ENCODE results near the gene NDST1. TPM values are rescaled to one million over a fixed set of nuclear protein-coding genes. Genes with fewer than 3 reads are reported as not detected.

NDST1 gene
- total RNA-seq, 6 experiments from 2014 or later, result 38.1 to 97.5 (median 76.0) TPM

GRCh38 chr5:150488519-150489359, 19.2 kb upstream of the NDST1 start:
- H3K4me3 ChIP-seq, result peak overlapping the region; percentile 20 to 97 (median 94)
- DNase-seq (peak; percentile 58 to 89 (median 83)), ATAC-seq (peak; percentile 11 to 43 (median 39))
- peaks cover 0 to 60% (median 30%) of the 10 kb centered on the region in 4 donors for H3K4me1 ChIP-seq
- H3K36me3 ChIP-seq, result peaks cover 0 to 16% (median 8%) of the 10 kb centered on the region in 4 donors
- peak overlapping the region; percentile 99 to 100 (median 100) for H3K27ac ChIP-seq
- no peak for TF ChIP-seq POLR2A (IDR thresholded peaks at IDR 0.05)
- TF ChIP-seq CTCF (IDR thresholded peaks at IDR 0.05), result no peak
- intact Hi-C loops (cut with DNase I), result loop anchor here in 1 of 2 donors (5.0 kb wide), 1 partner anchor 34 kb away; no protein-coding TSS in a partner anchor
- H3K9me3 ChIP-seq, result no peaks in the 10 kb centered on the region
- no peaks in the 10 kb centered on the region for H3K27me3 ChIP-seq
- WGBS (ENCODE audit: insufficient coverage, low coverage, low lambda C conversion rate, missing lambda C conversion rate), result 13% methylated on average over 11 of the region's 11 CpGs

- no peaks in the 10 kb centered on the region for H3K9me3 ChIP-seq
- TF ChIP-seq POLR2A (IDR thresholded peaks at IDR 0.05) (no peak), CTCF (IDR thresholded peaks at IDR 0.05) (no peak)
- 37% methylated on average over 8 of the region's 9 CpGs for WGBS (ENCODE audit: insufficient coverage, low coverage, low lambda C conversion rate, missing lambda C conversion rate)
- peaks cover 0 to 59% (median 29%) of the 10 kb centered on the region in 4 donors for H3K4me1 ChIP-seq
- DNase-seq (no peak), ATAC-seq (no peak)
- peak overlapping the region; percentile 99 to 100 (median 100) for H3K27ac ChIP-seq
- H3K36me3 ChIP-seq, result peaks cover 0 to 16% (median 8%) of the 10 kb centered on the region in 4 donors
- intact Hi-C loops (cut with DNase I), result loop anchor here in 1 of 2 donors (5.0 kb wide), 1 partner anchor 33 kb away; no protein-coding TSS in a partner anchor
- no peaks in the 10 kb centered on the region for H3K27me3 ChIP-seq
- peak overlapping the region in 1 of 3 donors; percentile 97 for H3K4me3 ChIP-seq
These were observed 18.3 kb upstream of the NDST1 start for GRCh38 chr5:150489360-150490295.

GRCh38 chr5:150490296-150490669, 17.6 kb upstream of the NDST1 start:
- no peak for ATAC-seq
- peaks cover 0 to 54% (median 28%) of the 10 kb centered on the region in 4 donors for H3K4me1 ChIP-seq

More at GRCh38 chr5:150490296-150490669, 17.6 kb upstream of the NDST1 start:
- WGBS (ENCODE audit: insufficient coverage, low coverage, low lambda C conversion rate, missing lambda C conversion rate), result 70% methylated on average over 2 of the region's 2 CpGs
- Histone ChIP-seq H3K36me3 (peaks cover 0 to 16% (median 8%) of the 10 kb centered on the region in 4 donors), H3K4me3 (no peak overlapping the region), H3K9me3 (no peaks in the 10 kb centered on the region), H3K27me3 (no peaks in the 10 kb centered on the region), H3K27ac (peak overlapping the region; percentile 41 to 100 (median 99))
- TF ChIP-seq POLR2A (IDR thresholded peaks at IDR 0.05) (no peak), CTCF (IDR thresholded peaks at IDR 0.05) (no peak)
- DNase-seq, result no peak
- intact Hi-C loops (cut with DNase I), result no loop called here
